ENCODE results near the gene MAPK1.
A peak's percentile ranks its signal among the peaks of the same experiment; 100 is the strongest.
"Not testable (repeated sequence)": the region's sequence is repeated elsewhere in the genome, so short reads cannot be mapped to it uniquely, and the experiment has no call there.

MAPK1 gene

DNA sequence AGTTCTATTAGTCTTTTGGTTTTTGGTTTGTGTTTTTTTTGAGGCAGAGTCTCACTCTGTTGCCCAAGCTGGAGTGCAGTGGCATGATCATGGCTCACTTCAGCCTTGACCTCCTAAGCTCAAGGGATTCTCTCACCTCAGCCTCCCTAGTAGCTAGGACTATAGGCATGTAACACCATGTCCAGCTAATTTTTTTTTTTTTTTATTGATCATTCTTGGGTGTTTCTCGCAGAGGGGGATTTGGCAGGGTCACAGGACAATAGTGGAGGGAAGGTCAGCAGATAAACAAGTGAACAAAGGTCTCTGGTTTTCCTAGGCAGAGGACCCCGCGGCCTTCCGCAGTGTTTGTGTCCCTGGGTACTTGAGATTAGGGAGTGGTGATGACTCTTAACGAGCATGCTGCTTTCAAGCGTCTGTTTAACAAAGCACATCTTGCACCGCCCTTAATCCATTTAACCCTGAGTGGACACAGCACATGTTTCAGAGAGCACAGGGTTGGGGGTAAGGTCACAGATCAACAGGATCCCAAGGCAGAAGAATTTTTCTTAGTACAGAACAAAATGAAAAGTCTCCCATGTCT is 15.4 kb upstream of the MAPK1 start:
- DNase-seq (ENCODE audit: low read depth, low spot score), result not testable (repeated sequence)

DNA sequence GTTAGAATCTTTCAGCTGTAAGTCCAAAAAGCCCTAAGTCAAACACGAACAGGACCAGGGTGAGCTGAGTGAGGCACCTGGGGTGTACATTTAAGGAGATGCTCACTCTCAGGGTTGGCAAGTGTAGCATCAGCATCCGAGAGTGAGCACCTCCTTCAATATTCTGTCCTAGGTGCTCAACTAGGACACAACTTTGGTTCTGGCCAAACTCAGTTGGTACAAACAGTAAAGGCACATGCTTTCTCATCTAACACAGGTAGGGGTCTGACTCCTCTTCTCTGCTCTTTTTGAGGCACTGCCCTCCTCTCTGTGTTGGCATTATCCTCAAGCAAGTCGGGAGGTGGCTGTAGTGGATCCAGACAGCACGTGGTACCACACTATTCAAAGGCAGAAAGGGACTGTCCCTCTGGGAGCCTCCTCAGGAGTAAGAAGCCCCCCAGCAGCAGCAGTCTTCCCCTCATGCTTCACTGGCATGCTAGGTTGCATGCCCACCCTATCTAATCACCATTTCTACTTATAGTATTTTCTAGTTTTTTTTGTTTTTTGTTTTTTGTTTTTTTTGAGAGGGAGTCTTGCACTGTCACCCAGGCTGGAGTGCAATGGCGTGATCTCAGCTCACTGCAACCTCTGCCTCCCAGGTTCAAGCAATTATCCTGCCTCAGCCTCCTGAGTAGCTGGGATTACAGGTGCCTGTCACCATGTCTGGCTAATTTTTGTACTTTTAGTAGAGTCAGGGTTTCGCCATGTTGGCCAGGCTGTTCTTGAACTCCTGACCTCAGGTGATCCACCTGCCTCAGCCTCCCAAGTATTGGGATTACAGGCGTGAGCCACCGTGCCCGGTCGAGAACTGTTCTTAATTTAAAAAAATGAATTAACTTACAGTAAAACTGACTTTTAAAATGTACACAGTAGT is 14.7 kb upstream of the MAPK1 start:
- DNase-seq (ENCODE audit: low read depth, low spot score), result no peak

DNA sequence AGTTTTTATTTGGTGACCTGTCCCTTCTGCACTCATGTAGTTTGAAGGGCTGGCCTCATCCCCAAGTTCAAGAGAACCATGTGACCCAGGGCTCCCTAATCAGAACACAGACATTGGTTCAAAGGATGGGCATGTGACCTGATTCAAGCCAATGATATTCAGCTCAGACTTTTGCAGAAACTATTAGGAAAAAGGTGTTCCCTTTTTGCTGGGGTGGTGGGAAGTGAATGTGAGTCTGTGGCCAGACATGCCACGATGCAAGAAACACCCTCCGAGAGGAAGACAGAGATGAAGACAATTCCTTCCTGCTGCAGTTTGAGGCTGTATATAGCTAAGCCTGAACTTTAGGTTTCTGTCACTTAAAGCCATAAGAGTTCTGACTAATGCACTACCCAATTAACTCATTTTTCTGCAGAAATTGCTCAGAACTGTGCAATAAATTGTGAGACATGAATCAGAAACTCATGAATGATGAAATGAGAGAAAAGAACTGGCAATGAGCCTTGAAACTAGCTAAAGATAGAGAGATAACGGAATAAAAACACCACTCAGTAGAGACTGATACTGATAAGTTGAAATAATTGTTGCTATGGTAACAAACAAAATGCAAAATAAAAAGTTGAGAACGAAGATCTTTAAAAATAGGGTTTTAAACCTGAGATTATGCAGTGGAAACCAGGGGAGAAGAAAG is 9.2 kb upstream of the MAPK1 start:
- no peak for DNase-seq (ENCODE audit: low read depth, low spot score)

DNA sequence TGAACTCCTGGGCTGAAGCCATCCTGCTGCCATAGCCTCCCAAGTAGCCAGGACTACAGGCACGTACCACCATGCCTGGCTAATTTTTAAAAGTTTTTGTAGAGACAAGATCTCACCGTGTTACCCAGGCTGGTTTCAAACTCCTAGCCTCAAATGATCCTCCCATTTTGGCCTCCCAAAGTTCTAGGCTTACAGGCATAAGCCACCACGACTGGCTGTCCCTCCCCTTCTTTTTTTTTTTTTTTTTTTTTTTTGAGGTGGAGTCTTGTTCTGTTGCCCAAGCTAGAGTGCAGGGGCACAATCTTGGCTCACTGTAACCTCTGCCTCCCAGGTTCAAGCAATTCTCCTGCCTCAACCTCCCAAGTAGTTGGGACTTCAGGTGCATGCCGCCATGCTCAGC is 7.5 kb upstream of the MAPK1 start:
- DNase-seq (ENCODE audit: low read depth, low spot score), result not testable (repeated sequence)

DNA sequence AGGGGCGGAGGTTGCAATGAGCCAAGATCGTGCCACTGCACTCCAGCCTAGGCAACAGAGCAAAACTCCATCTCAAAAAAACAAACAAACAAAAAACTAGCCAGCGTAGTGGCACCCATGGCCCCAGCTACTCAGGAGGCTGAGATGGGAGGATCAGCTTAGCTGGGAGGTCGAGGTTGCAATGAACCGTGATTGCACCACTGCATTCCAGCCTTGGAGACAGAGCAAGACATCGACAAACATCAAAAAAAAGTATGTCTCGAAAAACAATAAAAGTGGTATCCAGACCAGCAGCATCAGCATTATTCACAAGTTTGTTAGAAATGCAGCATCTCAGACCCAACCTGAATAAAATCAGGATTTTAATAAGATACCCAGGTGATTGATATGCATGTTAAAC is 6.2 kb upstream of the MAPK1 start:
- no peak for DNase-seq (ENCODE audit: low read depth, low spot score)

DNA sequence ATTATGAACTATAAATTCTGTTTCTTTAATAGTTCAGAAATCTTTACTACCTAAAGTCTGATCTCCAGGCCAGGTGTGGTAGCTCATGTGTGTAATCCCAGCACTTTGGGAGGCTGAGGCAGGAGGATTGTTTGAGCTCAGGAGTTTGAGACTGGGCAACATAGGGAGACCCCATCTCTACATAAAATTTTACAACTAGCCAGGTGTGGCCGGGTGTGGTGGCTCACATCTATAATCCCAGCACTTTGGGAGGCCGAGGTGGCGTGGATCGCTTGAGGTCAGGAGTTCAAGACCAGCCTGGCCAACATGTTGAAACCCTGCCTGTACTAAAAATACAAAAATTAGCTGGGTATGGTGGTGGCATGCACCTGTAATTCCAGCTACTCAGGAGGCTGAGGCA is 5.3 kb upstream of the MAPK1 start:
- DNase-seq (ENCODE audit: low read depth, low spot score), result not testable (repeated sequence)

DNA sequence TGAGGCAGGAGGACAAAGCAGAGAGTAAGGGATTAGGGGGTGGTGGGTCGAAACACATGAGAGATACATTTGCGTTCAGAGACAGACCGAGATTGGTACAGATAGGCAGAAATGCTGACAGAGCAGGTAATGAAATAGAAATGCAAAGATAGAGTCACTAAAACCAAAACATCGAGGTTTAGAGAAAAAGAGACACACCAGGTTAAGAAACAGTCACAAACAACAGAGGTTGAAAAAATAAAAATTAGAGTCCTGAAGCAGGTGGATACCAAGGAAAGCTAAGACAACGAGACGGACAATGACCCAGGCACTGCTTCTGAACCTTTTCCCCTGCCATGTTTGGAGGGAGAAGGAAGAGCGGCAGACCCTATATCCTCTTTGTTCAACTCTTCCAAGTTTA is 1.2 kb upstream of the MAPK1 start:
- DNase-seq (ENCODE audit: low read depth, low spot score), result no peak

DNA sequence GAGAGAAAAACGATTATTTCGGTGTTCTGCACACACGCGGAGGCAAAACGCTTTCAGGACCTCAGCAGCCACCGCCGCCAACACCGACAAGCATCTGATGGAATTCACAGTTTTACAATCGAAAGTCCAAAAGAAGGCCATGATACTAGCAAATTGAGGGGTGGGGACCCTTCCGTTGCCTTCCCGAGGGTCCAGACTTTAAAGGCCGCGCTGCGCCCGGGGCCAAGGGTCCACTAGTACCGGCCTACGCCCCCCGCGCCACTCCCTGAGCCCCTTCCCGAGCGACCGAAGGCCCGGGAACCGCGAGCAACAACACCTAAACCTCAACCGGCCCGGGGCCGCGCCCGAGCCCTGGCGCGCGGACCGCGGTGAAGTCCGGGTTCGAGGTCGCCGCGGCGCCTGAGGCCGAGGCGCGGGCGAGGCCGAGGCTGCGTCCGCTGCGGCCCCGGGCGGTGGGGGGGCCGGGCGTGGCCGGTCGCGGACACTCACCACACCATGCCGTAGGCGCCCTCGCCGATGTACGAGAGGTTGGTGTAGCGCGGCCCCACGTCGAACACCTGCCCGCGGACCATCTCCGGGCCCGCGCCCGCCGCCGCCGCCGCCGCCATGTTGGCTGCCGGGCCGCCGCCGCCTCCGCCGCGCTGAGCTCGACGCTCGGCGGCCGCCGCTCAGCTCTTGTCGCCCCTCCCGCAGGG is 465 bp downstream of the MAPK1 start:
- peak; percentile 26 for DNase-seq (ENCODE audit: low read depth, low spot score)

DNA sequence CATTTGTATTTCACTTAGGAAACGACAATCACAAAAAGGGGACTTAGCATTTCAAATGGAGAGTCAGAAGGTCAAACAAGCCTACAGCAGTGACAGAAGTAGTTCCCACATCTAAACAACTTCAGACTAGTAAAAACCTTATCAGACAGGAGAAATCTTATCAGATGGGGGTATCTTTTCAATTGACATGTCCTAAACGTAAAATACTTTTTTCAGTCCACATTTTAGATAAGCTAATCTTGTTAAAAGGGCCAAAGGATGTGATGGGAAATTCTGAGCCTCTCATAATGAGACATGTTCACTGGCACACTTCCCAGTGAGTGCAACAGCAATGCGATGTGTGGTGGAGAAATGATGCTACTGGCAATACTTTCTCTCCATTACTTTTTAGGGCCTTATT is 2.4 kb downstream of the MAPK1 start:
- DNase-seq (ENCODE audit: low read depth, low spot score), result no peak

DNA sequence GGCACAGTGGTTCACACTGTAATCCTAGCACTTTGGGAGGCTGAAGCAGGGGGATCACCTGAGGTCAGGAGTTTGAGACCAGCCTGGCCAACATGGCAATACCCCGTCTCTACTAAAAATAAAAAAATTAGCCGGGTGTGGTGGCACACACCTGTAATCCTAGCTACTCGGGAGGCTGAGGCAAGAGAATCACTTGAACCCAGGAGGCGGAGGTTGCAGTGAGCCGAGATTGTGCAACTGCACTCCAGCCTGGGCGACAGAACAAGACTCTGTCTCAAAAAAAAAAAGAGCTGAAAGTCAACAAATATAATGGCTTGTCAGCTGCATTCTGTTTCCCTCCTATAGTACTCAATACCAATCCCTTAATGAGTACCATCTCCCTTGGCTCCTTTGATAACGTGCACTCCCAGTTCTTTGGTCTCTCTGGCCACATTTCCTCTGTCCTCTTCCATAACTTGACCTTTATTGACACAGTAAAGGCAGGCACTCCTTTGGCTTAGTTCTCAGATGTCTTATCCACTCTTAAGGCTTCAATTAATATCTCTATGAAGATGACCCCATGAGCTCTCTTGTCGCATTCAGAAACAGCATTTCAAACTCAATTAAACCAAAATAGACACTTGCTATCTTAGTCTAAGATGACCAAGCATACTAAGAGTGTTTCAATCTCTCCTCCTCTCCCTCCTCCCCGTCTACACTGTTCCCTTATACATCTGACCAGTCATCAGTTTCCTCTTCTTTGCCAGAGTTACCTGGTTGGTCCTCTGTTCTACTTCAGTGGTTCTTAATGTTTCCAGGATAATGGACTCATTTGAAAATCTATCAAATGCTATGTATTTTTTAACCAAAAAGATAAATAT is 4.8 kb downstream of the MAPK1 start:
- DNase-seq (ENCODE audit: low read depth, low spot score), result no peak

DNA sequence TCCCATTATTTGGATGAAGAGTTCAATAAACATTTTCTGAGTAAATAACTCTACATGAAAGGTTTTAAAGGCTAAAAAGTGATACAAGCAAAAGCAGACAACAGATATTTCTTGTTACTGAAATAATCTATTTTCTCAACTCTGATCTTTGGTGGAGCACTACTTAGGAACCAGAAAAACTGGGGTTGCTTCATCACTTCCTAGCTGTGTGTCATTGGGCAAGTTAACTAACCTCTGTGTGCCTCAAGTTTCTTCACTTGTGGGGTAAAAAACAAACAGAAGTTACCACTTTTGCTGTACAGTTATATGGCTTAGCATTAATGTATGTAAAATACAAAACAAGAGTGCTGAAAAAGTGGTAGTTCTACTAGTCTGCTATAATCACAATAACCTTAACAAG is 5.6 kb downstream of the MAPK1 start:
- DNase-seq (ENCODE audit: low read depth, low spot score), result no peak

DNA sequence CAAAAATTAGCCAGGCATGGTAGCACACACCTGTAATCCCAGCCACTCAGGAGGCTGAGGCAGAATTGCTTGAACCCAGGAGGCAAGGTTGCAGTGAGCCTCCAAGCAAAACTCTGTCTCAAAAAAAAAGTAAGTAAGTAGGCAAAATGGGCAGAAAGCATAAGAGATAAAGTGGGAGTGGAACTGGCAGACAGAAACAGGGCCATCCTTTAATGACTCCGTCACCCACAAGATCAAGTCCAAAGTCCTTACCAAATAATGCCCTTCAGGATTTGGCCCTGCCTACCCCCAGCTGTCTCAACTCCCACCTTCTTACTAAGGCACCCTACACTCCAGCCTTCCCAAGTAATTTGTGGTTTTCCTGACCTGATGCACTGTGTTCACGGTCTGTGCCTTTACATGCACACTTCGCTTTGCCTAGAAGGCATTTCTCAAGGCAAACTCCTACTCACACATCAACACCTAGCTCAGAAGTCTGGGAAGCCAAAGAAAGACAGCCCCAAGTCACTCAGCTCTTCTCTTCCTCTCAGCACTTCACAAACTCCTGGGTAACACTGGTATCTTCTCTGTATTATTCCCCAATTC is 6.1 kb downstream of the MAPK1 start:
- no peak for DNase-seq (ENCODE audit: low read depth, low spot score)

DNA sequence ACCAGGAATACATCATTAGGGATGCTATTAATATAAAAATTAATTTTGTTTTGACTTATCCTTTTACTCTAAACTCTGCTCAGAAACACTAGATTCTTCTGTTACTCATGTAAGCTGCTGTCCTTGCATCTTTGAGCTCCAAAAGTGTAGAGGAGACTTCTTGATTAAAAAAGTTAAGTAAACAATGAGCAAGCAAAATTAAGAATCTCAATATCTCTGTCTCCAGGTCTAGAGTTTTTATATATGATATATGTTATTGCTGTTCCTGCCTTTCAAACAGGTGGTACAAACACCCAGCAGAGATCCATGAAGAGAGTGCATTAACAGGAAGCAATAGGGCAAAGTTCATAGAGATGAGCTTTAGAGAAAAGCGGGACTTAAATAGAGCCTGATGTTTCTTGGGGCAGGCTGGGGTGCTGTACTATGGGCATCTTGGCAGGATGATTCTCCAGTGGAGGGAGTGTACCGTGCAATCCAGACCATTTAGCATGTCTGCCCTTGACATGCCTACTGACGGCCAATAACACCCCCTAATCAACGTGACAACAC is 6.9 kb downstream of the MAPK1 start:
- no peak for DNase-seq (ENCODE audit: low read depth, low spot score)

DNA sequence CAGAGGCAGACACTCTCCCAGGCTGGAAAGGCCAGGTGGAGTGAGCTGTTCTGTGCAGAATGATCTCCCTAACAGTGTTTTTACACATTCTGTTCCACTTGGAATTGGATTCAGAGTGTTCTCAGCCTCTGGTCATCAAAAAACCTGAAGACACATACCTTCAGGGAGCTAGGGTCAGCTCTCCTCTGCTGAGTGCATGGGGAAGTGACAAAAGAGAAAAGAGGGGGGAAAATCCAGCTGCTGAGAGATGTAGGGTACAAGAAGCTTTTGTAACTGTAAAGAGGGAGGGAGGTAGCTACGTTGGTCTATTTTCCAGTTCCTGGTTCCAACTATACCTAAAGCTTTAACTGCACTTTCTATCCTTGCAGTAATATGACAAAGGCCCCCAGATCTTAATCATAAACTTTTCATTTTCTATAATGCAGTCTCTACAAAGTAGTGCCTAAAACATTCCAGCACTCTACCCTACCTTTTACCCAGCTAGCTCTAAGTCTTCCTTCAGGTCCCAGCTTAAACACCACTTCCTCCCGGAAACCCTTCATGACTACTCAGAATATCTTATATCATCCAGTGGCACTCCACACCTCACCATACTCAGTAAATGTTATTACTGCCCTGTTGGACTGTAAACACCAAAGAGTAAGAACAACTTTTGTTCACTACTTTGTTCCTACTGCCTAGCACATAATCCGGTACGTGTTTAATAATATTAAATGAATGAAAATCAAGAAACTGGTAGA is 9.2 kb downstream of the MAPK1 start:
- DNase-seq (ENCODE audit: low read depth, low spot score), result no peak

DNA sequence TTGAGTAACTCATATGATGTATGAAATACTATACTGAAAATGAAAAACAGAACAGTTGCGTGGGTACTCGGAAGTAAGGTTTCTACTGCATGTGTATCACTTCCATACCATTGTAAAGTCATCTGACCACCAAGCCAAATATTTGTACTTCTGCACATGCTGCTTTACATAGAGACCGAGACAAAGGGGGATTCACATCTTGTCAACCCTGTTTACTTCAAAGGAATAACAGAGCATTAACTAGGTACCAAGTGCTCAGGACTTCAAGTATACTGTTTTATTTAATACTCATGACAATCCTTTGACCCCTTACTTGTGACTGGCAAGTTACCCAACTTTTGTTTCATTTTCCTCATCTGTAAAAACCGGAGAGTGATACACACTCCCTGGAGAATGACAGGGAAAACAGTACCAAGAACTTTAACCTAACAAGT is 9.9 kb downstream of the MAPK1 start:
- no peak for DNase-seq (ENCODE audit: low read depth, low spot score)

DNA sequence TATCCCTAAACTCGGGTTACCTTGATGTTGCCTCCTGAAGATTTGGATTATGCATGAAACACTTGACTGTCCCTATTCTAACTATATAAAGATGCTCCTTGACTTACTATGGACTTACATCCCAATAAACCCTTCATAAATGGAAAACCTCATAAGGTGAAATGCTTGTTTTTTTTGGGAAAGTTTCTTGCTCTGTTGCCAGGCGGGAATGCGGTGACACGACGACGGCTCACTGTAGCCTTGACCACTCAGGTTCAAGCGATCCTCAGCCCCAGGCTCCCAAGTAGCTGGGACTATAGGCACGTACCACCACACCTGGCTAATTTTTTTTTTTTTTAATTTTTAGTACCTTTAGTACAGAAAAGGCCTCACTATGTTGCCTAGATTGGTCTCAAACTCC is 10.6 kb downstream of the MAPK1 start:
- no peak for DNase-seq (ENCODE audit: low read depth, low spot score)

DNA sequence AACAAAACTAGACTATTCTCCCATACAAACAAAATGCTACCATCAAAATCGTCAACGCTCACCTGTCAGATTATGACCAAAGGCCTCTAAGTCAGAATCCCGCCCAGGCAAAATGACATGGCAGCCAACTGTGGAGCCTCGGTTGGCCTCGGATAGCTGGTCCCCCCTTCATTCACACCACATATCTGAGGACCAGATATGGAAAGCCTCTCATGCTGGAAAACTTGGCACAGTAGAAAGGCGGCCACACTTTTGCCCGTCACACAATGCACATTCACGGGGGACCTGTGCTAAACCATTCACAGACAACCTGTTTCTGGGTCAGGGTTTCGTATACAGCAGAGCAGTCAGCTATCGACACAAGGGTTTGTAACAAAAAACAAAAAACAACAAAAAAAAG is 11.2 kb downstream of the MAPK1 start:
- no peak for DNase-seq (ENCODE audit: low read depth, low spot score)

DNA sequence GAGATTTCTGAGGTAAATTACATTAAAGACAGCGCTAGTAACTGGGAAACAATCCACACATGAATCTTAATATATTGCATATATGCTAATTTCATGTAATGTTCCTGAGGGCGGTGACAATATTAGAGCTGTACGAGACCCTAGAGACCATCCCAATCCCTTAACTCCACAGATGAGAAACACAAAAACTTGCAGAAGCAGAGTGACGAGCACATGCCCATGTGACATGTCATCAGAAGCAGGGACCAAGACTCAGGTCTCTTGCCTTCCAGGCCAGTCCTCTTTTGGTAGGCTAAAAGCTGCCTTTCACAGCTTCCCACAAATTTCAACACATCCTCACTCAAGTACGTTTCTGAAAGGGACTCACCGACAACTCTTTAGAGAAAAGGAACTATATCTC is 11.8 kb downstream of the MAPK1 start:
- no peak for DNase-seq (ENCODE audit: low read depth, low spot score)

DNA sequence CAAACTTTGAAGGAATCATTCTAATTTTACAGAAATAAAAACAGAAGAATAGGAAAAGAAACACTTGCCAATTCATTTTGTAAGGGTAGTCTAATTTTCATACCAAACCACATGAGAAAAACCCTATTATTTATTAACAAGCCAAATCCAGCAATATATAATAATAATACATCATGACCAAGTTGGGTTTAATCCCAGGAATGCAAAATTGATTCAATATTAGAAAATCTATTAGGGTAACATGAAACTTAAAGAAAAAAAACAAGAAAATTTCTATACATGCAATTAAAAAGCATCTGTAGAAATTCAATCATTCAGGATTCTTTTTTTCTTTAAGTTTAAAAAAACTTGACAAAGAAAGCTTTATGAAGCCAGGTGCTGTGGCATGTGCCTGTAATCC is 16.8 kb downstream of the MAPK1 start:
- no peak for DNase-seq (ENCODE audit: low read depth, low spot score)

DNA sequence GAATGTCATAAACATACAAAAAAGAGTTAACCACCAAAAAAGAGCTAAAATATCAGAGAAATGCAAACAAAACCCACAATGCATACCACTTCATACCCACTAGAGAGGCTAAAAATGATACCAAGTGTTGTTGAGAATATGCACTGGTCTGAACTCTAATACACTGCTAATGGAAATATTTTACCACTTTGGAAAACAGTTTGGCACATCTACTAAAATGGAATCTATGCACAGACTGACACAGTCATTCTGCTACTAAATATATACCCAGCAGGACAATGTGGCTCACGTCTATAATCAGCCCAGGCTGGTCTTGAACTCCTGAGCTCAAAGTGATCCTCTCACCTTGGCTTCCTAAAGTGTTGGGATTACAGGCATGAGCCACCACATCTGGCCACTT is 18.0 kb downstream of the MAPK1 start:
- no peak for DNase-seq (ENCODE audit: low read depth, low spot score)
